B cell (primary cell): Measurements from ENCODE around the gene MAP3K1. TPM values are rescaled to one million over a fixed set of nuclear protein-coding genes. Genes with fewer than 3 reads are reported as not detected.

ENCODE experiments used
- ATAC-seq: fragments of 200-7000 bp; cut with Tn5 transposase; one replicate; pipeline ENCODE4 v1.10.0; 2021; ENCODE audit warnings: low read depth, mild to moderate bottlenecking, moderate number of reproducible peaks, moderate library complexity
- CTCF ChIA-PET: fragments of 350-600 bp; sonication (Branson Sonifier 250); formaldehyde crosslinking; loops from one replicate; lab custom pipeline; 2021; ENCODE audit warnings: antibody characterized with exemption, inconsistent platforms; lab: Charles Lee
- POLR2A ChIA-PET: fragments of 350-600 bp; sonication (Branson Sonifier 250); formaldehyde crosslinking; loops from one replicate; lab custom pipeline; 2021; ENCODE audit warnings: antibody characterized with exemption; lab: Charles Lee
- DNase-seq: peaks from one replicate; pipeline ENCODE4 v3.0.0; 2013
- H2AFZ ChIP-seq: 2 replicates; pipeline ENCODE4 v1.6.1; 2012; ENCODE audit warnings: mild to moderate bottlenecking, low read depth, low read length; ENCODE audit not compliant: insufficient read depth, poor library complexity, severe bottlenecking
- H3K27ac ChIP-seq, 2 donors: 1 replicate in 1 of 2; 2 replicates in 1 of 2; pipeline ENCODE4 v1.5.1; 2012 to 2013; ENCODE audit warnings: low read length in 2 of 2, mild to moderate bottlenecking in 2 of 2, moderate library complexity in 1 of 2
- H3K27me3 ChIP-seq, 4 experiments: fragments of 200-600 bp in 1 of 4; sonication (generic) in 1 of 4; replicated peaks in 1 of 4; 1 replicate in 2 of 4; 2 replicates in 2 of 4; pipeline versions ENCODE4 v1.6.1 to v1.7.0; 2013 to 2016; ENCODE audit warnings: low read length in 3 of 4, mild to moderate bottlenecking in 2 of 4, mixed read lengths in 1 of 4, moderate library complexity in 1 of 4; ENCODE audit not compliant: insufficient read depth in 4 of 4, control insufficient read depth in 3 of 4; ENCODE audit errors: control extremely low read depth in 1 of 4
- H3K36me3 ChIP-seq, 2 experiments: replicated peaks in 1 of 2; 1 replicate in 1 of 2; 2 replicates in 1 of 2; pipeline versions ENCODE4 v1.6.1 to v1.7.1; 2013; ENCODE audit warnings: low read length in 1 of 2; ENCODE audit not compliant: insufficient read depth in 2 of 2, control insufficient read depth in 1 of 2; ENCODE audit errors: control extremely low read depth in 1 of 2, extremely low read depth in 1 of 2
- H3K4me1 ChIP-seq, 2 donors: fragments of 200-600 bp in 1 of 2; sonication (generic) in 1 of 2; 1 replicate in 1 of 2; 2 replicates in 1 of 2; pipeline versions ENCODE4 v1.5.1 to v1.6.1; 2013 to 2017; ENCODE audit warnings: low read length in 2 of 2; ENCODE audit not compliant: control insufficient read depth in 2 of 2, insufficient read depth in 2 of 2
- H3K4me2 ChIP-seq: replicated peaks from 2 replicates; pipeline ENCODE3; 2012; ENCODE audit warnings: mild to moderate bottlenecking, low read depth, low read length; ENCODE audit not compliant: poor library complexity, severe bottlenecking
- H3K4me3 ChIP-seq, 5 experiments: fragments of 200-600 bp in 1 of 5; sonication (generic) in 1 of 5; 1 replicate in 3 of 5; 2 replicates in 2 of 5; pipeline versions ENCODE4 v1.5.1 to v1.7.0; 2011 to 2016; ENCODE audit warnings: low read length in 4 of 5, mild to moderate bottlenecking in 4 of 5, low read depth in 2 of 5, control low read depth in 1 of 5, moderate library complexity in 1 of 5; ENCODE audit not compliant: insufficient read depth in 1 of 5; ENCODE audit errors: control extremely low read depth in 1 of 5, extremely low read depth in 1 of 5
- H3K79me2 ChIP-seq: fragments of 200-600 bp; sonication (generic); one replicate; pipeline ENCODE4 v1.6.0; 2016; ENCODE audit warnings: low read length; ENCODE audit not compliant: control insufficient read depth, insufficient read depth
- H3K9ac ChIP-seq: fragments of 200-600 bp; sonication (generic); 2 replicates; pipeline ENCODE4 v1.6.1; 2017; ENCODE audit warnings: mild to moderate bottlenecking, low read length, moderate library complexity
- H3K9me3 ChIP-seq, 3 donors: one replicate each; pipeline versions ENCODE4 v1.6.1 to v1.7.1; 2013; ENCODE audit warnings: low read length in 2 of 3; ENCODE audit not compliant: control insufficient read depth in 2 of 3, insufficient read depth in 1 of 3; ENCODE audit errors: control extremely low read depth in 1 of 3
- H4K20me1 ChIP-seq: 2 replicates; pipeline ENCODE4 v1.6.0; 2012; ENCODE audit warnings: mild to moderate bottlenecking, low read length; ENCODE audit not compliant: insufficient read depth, control insufficient read depth, poor library complexity, severe bottlenecking
- H3K27ac Mint-ChIP-seq: one replicate; pipeline ENCODE4 v1.8.0; 2021; ENCODE audit warnings: mixed read lengths
- H3K27me3 Mint-ChIP-seq: one replicate; pipeline ENCODE4 v1.8.0; 2021; ENCODE audit warnings: mixed read lengths
- H3K4me1 Mint-ChIP-seq: one replicate; pipeline ENCODE4 v1.8.0; 2021; ENCODE audit warnings: mixed read lengths
- H3K4me3 Mint-ChIP-seq: one replicate; pipeline ENCODE4 v1.8.0; 2021; ENCODE audit warnings: mixed read lengths
- H3K9me3 Mint-ChIP-seq: one replicate; pipeline ENCODE4 v1.8.0; 2022; ENCODE audit warnings: mixed read lengths; ENCODE audit not compliant: insufficient read depth
- EZH2 ChIP-seq: IDR thresholded peaks from 2 replicates; pipeline ENCODE4 v1.6.1; 2012; ENCODE audit warnings: borderline replicate concordance, low read depth, mild to moderate bottlenecking, moderate library complexity, low read length; ENCODE audit not compliant: insufficient read depth, poor library complexity, severe bottlenecking
- WGBS: methylation state at CpG from one replicate; pipeline ENCODE4 v1.1.5; 2013; ENCODE audit warnings: missing lambda C conversion rate; ENCODE audit not compliant: insufficient coverage; 5-methylcytosine and 5-hydroxymethylcytosine counted together
- intact Hi-C: fragments of 100-400 bp; cut with micrococcal nuclease; formaldehyde crosslinking; loops from one replicate; pipeline ENCODE4 v1.10.0; 2022
- polyA plus RNA-seq: library from polyadenylated mRNA; depleted of rRNA; stranded (reverse); fragments of >200 nt; gene quantifications from 2 replicates; pipeline ENCODE4 v1.2.3, GENCODE V29; 2012
- total RNA-seq, 2 donors: library from RNA; stranded (reverse); fragments of 120-200 nt in 1 of 2; gene quantifications; 1 replicate in 1 of 2; 2 replicates in 1 of 2; pipeline versions ENCODE4 v1.2.3 to v1.2.4, GENCODE V29; 2013 to 2022
- TF ChIP-seq, protein P1 (sequence below): fragments of 200-600 bp; IDR thresholded peaks from one replicate; pipeline ENCODE4 v1.8.0; 2022; ENCODE audit warnings: antibody characterized with exemption, mild to moderate bottlenecking

Gene MAP3K1
- total and polyA plus RNA-seq, 2 donors (not counting 1 experiment from before 2014, with no cell fraction given): 51.7 to 160 TPM

- Histone ChIP-seq H3K27ac (no peak overlapping the region), H4K20me1 (no peaks in the 10 kb centered on the region), H3K9me3 (no peaks in the 10 kb centered on the region), H2AFZ (no peak overlapping the region), H3K36me3 (peaks cover 8 to 72% of the 10 kb centered on the region in 2 experiments), H3K4me3 (no peak overlapping the region), H3K4me2 (no peak overlapping the region), H3K27me3 (no peaks in the 10 kb centered on the region), H3K4me1 (no peaks in the 10 kb centered on the region), H3K79me2 (peaks cover 5% of the 10 kb centered on the region), H3K9ac (no peak overlapping the region)
- H3K4me1 Mint-ChIP-seq: no peaks in the 10 kb centered on the region
- POLR2A ChIA-PET: no interaction called here
- no peak overlapping the region for H3K4me3 Mint-ChIP-seq
- no peaks in the 10 kb centered on the region for H3K27me3 Mint-ChIP-seq
- CTCF ChIA-PET: interaction anchor here (1.0 kb wide), 1 partner anchor 199 kb away, joined by 4 read pairs; no protein-coding TSS in a partner anchor
- no peaks in the 10 kb centered on the region for H3K9me3 Mint-ChIP-seq
- WGBS: 100% methylated on average over 1 of the region's 1 CpG
- DNase-seq: no peak
- ATAC-seq: no peak
- no peak for TF ChIP-seq EZH2
- TF ChIP-seq, protein P1, sequence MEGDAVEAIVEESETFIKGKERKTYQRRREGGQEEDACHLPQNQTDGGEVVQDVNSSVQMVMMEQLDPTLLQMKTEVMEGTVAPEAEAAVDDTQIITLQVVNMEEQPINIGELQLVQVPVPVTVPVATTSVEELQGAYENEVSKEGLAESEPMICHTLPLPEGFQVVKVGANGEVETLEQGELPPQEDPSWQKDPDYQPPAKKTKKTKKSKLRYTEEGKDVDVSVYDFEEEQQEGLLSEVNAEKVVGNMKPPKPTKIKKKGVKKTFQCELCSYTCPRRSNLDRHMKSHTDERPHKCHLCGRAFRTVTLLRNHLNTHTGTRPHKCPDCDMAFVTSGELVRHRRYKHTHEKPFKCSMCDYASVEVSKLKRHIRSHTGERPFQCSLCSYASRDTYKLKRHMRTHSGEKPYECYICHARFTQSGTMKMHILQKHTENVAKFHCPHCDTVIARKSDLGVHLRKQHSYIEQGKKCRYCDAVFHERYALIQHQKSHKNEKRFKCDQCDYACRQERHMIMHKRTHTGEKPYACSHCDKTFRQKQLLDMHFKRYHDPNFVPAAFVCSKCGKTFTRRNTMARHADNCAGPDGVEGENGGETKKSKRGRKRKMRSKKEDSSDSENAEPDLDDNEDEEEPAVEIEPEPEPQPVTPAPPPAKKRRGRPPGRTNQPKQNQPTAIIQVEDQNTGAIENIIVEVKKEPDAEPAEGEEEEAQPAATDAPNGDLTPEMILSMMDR: no peak
- intact Hi-C loops: no loop called here
- H3K27ac Mint-ChIP-seq: no peak overlapping the region
These were observed 123.5 kb downstream of the MAP3K1 start for GRCh38 chr5:56938858-56939257.

DNA sequence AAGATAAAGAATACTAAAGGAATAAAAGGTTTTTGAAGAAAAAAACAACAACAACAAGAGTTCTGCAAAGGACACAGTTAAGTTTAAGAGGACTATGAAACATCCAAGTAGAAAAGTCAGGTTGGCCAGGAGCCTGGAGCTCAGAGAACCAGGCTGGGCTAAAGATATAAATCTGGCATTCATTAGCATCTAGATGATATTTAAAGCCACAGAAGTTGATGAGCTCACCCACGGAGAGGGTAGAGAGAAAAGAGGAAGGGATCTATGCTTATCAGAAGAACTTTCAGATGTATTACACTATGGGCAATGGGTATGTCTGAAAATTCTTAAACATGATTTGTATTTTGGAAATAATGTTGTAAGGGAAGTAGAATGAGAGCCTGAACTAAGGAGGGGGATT is 126.6 kb downstream of the MAP3K1 start:
- Mint-ChIP-seq H3K4me3 (no peak overlapping the region), H3K27me3 (no peaks in the 10 kb centered on the region), H3K9me3 (no peaks in the 10 kb centered on the region), H3K27ac (no peak overlapping the region), H3K4me1 (no peaks in the 10 kb centered on the region)
- CTCF ChIA-PET: no interaction called here
- Histone ChIP-seq H3K27me3 (no peaks in the 10 kb centered on the region), H3K79me2 (peaks cover 8% of the 10 kb centered on the region), H3K9me3 (no peaks in the 10 kb centered on the region), H4K20me1 (no peaks in the 10 kb centered on the region), H3K36me3 (peaks cover 0 to 51% of the 10 kb centered on the region in 2 experiments), H3K9ac (no peak overlapping the region), H3K27ac (no peak overlapping the region), H3K4me3 (no peak overlapping the region), H3K4me2 (no peak overlapping the region), H2AFZ (no peak overlapping the region), H3K4me1 (no peaks in the 10 kb centered on the region)
- intact Hi-C loops: no loop called here
- no peak for ATAC-seq
- 60% methylated on average over 1 of the region's 1 CpG for WGBS
- no peak for DNase-seq
- TF ChIP-seq, protein P1: no peak
- POLR2A ChIA-PET: no interaction called here

Other genes starting within 250 kb of the MAP3K1 start
- gene SETD9, start 94.0 kb downstream of the MAP3K1 start, total RNA-seq: 7.2 and 9.5 TPM in 2 replicates
- gene SETD9, start 94.0 kb downstream of the MAP3K1 start, polyA plus RNA-seq: 4.2 and 5.0 TPM in 2 replicates
- gene MIER3, start 136.6 kb downstream of the MAP3K1 start, total RNA-seq: 23.2 and 25.9 TPM in 2 replicates
- 5.8 and 8.2 TPM in 2 replicates for gene MIER3, start 136.6 kb downstream of the MAP3K1 start, polyA plus RNA-seq